ENCODE measurements around the gene KLF16.

The KLF16 gene

GRCh38 chr19:1817553-1818179 lies 45.7 kb downstream of the KLF16 start:
- 96 to 97% methylated on average over 18 to 25 of the region's 25 CpGs for WGBS, 2 experiments (ENCODE audit: insufficient coverage in 2 of 2)
- no peak overlapping the region for H3K4me3 ChIP-seq (ENCODE audit: extremely low read depth, insufficient read depth, low read length, poor library complexity, severe bottlenecking)
- no peak overlapping the region for H3K27ac ChIP-seq (ENCODE audit: low read depth, low read length, severe bottlenecking)
- H3K36me3 ChIP-seq (ENCODE audit: control insufficient read depth, insufficient read depth, low read length): peaks cover 76% of the 10 kb centered on the region
- no peaks in the 10 kb centered on the region for H3K4me1 ChIP-seq (ENCODE audit: control insufficient read depth, insufficient read depth, low read length, poor library complexity, severe bottlenecking)
- H3K9me3 ChIP-seq (ENCODE audit: control insufficient read depth, low read length): no peaks in the 10 kb centered on the region

- no peak overlapping the region for H3K4me3 ChIP-seq (ENCODE audit: extremely low read depth, insufficient read depth, low read length, poor library complexity, severe bottlenecking)
- 96 to 97% methylated on average over 31 to 35 of the region's 36 CpGs for WGBS, 2 experiments (ENCODE audit: insufficient coverage in 2 of 2)
- no peaks in the 10 kb centered on the region for H3K9me3 ChIP-seq (ENCODE audit: control insufficient read depth, low read length)
- peaks cover 67% of the 10 kb centered on the region for H3K36me3 ChIP-seq (ENCODE audit: control insufficient read depth, insufficient read depth, low read length)
- no peak overlapping the region for H3K27ac ChIP-seq (ENCODE audit: low read depth, low read length, severe bottlenecking)
- no peaks in the 10 kb centered on the region for H3K4me1 ChIP-seq (ENCODE audit: control insufficient read depth, insufficient read depth, low read length, poor library complexity, severe bottlenecking)
These were observed 46.7 kb downstream of the KLF16 start for GRCh38 chr19:1816530-1817298.

- Histone ChIP-seq H3K27ac (ENCODE audit: low read depth, low read length, severe bottlenecking) (no peak overlapping the region), H3K9me3 (ENCODE audit: control insufficient read depth, low read length) (no peaks in the 10 kb centered on the region), H3K36me3 (ENCODE audit: control insufficient read depth, insufficient read depth, low read length) (peaks cover 58% of the 10 kb centered on the region), H3K4me3 (ENCODE audit: extremely low read depth, insufficient read depth, low read length, poor library complexity, severe bottlenecking) (no peak overlapping the region), H3K4me1 (ENCODE audit: control insufficient read depth, insufficient read depth, low read length, poor library complexity, severe bottlenecking) (no peaks in the 10 kb centered on the region)
- 96 to 97% methylated on average over 49 to 53 of the region's 61 CpGs for WGBS, 2 experiments (ENCODE audit: insufficient coverage in 2 of 2)
These were observed 47.5 kb downstream of the KLF16 start for GRCh38 chr19:1815605-1816529.

GRCh38 chr19:1814833-1815604 lies 48.4 kb downstream of the KLF16 start:
- WGBS, 2 experiments (ENCODE audit: insufficient coverage in 2 of 2): 96 to 99% methylated on average over 15 to 20 of the region's 26 CpGs
- Histone ChIP-seq H3K36me3 (ENCODE audit: control insufficient read depth, insufficient read depth, low read length) (peaks cover 50% of the 10 kb centered on the region), H3K27ac (ENCODE audit: low read depth, low read length, severe bottlenecking) (no peak overlapping the region), H3K4me3 (ENCODE audit: extremely low read depth, insufficient read depth, low read length, poor library complexity, severe bottlenecking) (no peak overlapping the region), H3K9me3 (ENCODE audit: control insufficient read depth, low read length) (no peaks in the 10 kb centered on the region), H3K4me1 (ENCODE audit: control insufficient read depth, insufficient read depth, low read length, poor library complexity, severe bottlenecking) (no peaks in the 10 kb centered on the region)

GRCh38 chr19:1814391-1814790 lies 49.0 kb downstream of the KLF16 start:
- H3K27ac ChIP-seq (ENCODE audit: low read depth, low read length, severe bottlenecking): no peak overlapping the region
- H3K4me1 ChIP-seq (ENCODE audit: control insufficient read depth, insufficient read depth, low read length, poor library complexity, severe bottlenecking): no peaks in the 10 kb centered on the region
- no peak overlapping the region for H3K4me3 ChIP-seq (ENCODE audit: extremely low read depth, insufficient read depth, low read length, poor library complexity, severe bottlenecking)
- H3K9me3 ChIP-seq (ENCODE audit: control insufficient read depth, low read length): no peaks in the 10 kb centered on the region
- H3K36me3 ChIP-seq (ENCODE audit: control insufficient read depth, insufficient read depth, low read length): peaks cover 44% of the 10 kb centered on the region
- WGBS, 2 experiments (ENCODE audit: insufficient coverage in 2 of 2): 95 to 96% methylated on average over 8 to 10 of the region's 10 CpGs

DNA sequence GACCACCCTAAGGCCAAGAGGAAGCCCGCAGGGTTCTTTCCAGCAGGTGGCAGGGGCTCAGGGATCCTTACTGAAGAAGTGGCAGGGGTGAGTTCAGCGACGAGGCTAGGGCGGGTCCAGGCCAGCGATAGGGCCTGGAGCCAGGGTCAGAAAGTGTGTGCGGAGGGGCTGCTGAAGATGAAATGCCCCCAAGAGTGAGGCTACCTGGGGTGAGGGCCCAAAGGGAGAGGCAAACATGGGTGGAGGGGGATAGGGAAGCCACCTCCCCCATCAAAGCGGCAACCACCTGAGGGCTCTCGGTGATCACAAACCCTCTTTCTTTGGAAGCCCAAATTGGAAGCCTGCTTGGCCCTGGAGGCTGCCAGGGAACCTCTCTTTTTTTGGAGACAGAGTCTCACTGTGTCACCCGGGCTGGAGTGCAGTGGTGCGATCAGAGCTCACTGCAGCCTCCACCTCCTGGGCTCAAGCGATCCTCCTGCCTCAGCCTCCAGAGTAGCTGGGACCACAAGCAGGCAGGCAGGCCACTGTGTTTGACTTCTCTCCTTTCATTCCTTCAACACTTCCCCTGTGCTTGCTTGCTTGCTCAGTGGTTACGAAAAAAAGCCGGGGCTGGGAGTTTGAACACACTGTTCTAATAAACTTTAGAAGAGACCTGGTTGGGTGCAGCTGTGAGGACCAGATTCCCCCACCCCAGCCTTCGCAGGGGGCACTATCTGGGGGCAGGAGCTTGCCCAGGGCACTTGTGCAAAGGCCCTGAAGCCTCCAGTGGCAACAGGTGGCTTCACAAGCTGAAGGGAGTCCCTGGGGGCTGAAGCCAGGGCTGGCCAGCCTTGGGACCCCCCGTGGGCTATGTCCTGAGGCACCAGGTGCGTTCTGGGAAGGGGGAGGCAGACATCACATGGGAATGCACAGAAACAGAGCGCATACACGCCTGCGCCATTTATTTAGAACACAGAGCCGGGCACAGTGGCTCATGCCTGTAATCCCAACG lies 49.9 kb downstream of the KLF16 start:
- Histone ChIP-seq H3K4me1 (ENCODE audit: control insufficient read depth, insufficient read depth, low read length, poor library complexity, severe bottlenecking) (no peaks in the 10 kb centered on the region), H3K4me3 (ENCODE audit: extremely low read depth, insufficient read depth, low read length, poor library complexity, severe bottlenecking) (peak overlapping the region; percentile 45), H3K9me3 (ENCODE audit: control insufficient read depth, low read length) (no peaks in the 10 kb centered on the region), H3K27ac (ENCODE audit: low read depth, low read length, severe bottlenecking) (no peak overlapping the region), H3K36me3 (ENCODE audit: control insufficient read depth, insufficient read depth, low read length) (peaks cover 37% of the 10 kb centered on the region)
- WGBS, 2 experiments (ENCODE audit: insufficient coverage in 2 of 2): 63 to 74% methylated on average over 16 to 19 of the region's 21 CpGs

- no peaks in the 10 kb centered on the region for H3K9me3 ChIP-seq (ENCODE audit: control insufficient read depth, low read length)
- H3K36me3 ChIP-seq (ENCODE audit: control insufficient read depth, insufficient read depth, low read length): peaks cover 28% of the 10 kb centered on the region
- peak overlapping the region; percentile 49 for H3K27ac ChIP-seq (ENCODE audit: low read depth, low read length, severe bottlenecking)
- WGBS, 2 experiments (ENCODE audit: insufficient coverage in 2 of 2): 1% methylated on average over 41 to 46 of the region's 47 CpGs
- H3K4me3 ChIP-seq (ENCODE audit: extremely low read depth, insufficient read depth, low read length, poor library complexity, severe bottlenecking): peak overlapping the region; percentile 45
- no peaks in the 10 kb centered on the region for H3K4me1 ChIP-seq (ENCODE audit: control insufficient read depth, insufficient read depth, low read length, poor library complexity, severe bottlenecking)
These were observed 50.8 kb downstream of the KLF16 start for GRCh38 chr19:1812426-1813191.

DNA sequence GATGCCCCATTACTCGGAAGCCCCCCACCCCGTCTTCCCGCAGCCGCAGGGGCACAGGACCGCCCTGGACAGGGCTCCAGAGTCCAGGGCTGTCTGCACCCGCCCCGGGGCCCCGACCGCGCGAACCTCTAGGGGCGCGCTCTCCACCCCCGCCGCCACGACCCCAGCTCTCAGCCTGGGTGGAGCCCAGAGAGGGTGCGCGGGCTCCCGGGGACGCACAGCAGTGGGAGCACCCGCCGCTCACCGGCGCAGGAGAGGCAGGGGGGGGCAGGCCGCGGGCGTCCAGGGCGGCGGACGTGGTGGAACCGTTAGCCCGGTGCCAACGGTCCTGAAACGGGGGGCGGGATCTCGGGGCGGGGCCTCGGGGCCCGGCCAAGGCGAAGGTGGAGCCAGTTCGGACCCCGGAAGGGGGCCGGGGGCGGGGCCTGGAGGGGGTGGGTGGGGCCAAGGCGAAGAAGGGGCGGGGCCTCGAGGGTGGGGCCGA lies 51.4 kb downstream of the KLF16 start, which contains the start of gene ATP8B3:
Gene ATP8B3, minus strand, starts transcription at position 335 of the 484 bp plus-strand sequence. CDS start 540 bp downstream, outside the sequence.
- Histone ChIP-seq H3K4me1 (ENCODE audit: control insufficient read depth, insufficient read depth, low read length, poor library complexity, severe bottlenecking) (no peaks in the 10 kb centered on the region), H3K36me3 (ENCODE audit: control insufficient read depth, insufficient read depth, low read length) (peaks cover 22% of the 10 kb centered on the region), H3K27ac (ENCODE audit: low read depth, low read length, severe bottlenecking) (peak within 1 kb of the TSS; percentile 49), H3K4me3 (ENCODE audit: extremely low read depth, insufficient read depth, low read length, poor library complexity, severe bottlenecking) (peak within 1 kb of the TSS; percentile 45), H3K9me3 (ENCODE audit: control insufficient read depth, low read length) (no peaks in the 10 kb centered on the region)
- WGBS, 2 experiments (ENCODE audit: insufficient coverage in 2 of 2): 2 to 9% methylated on average over 6 to 11 of the region's 48 CpGs

DNA sequence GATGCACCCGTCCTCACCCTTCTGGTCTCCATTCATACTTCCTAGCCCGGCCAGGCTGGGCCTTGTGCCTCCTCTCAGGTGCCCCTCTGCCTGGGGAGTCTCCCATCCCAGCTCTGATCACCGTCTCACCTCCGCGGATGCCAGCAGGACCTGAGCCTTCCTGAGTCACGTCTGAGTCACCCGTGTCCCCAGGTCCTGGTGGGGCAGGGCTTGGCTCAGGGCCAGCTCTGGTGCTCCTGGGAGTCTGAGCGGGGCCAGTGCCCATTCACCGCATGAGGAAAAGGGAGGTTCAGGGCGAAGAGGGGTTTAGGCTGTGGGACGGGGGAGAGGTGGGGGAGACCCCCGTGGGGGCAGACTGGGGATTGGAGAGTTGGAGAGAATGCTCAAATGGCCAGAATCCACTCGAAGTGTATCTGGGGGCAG lies 51.9 kb downstream of the KLF16 start:
- Histone ChIP-seq H3K27ac (ENCODE audit: low read depth, low read length, severe bottlenecking) (no peak overlapping the region), H3K9me3 (ENCODE audit: control insufficient read depth, low read length) (no peaks in the 10 kb centered on the region), H3K4me3 (ENCODE audit: extremely low read depth, insufficient read depth, low read length, poor library complexity, severe bottlenecking) (peak overlapping the region; percentile 45), H3K4me1 (ENCODE audit: control insufficient read depth, insufficient read depth, low read length, poor library complexity, severe bottlenecking) (no peaks in the 10 kb centered on the region), H3K36me3 (ENCODE audit: control insufficient read depth, insufficient read depth, low read length) (peaks cover 17% of the 10 kb centered on the region)
- 47 to 53% methylated on average over 11 to 12 of the region's 13 CpGs for whole genome bisulfite sequencing, 2 experiments (ENCODE audit: insufficient coverage in 2 of 2)
